GM12878 (cell line): Measurements from ENCODE around the gene NR1D1. TPM values are rescaled to one million over a fixed set of nuclear protein-coding genes. Genes with fewer than 3 reads are reported as not detected.

Experiments used
- ATAC-seq: fragments of 200-7000 bp; cut with Tn5 transposase; 3 replicates; pipeline ENCODE4 v1.9.1; 2020; ENCODE audit warnings: mild to moderate bottlenecking, moderate library complexity
- BruUV-seq: library from RNA; stranded (reverse); fragments of 400-500 nt; replicated peaks from 2 replicates; lab custom pipeline; 2021; lab: Mats Ljungman, UMichigan
- CTCF ChIA-PET: fragments of 300-600 bp; sonication (Branson Sonifier 250); formaldehyde crosslinking; extraction: SDS; loops from one replicate; lab custom pipeline; 2021; ENCODE audit warnings: inconsistent platforms; lab: Yijun Ruan, JAX
- POLR2A ChIA-PET: fragments of 350-600 bp; formaldehyde crosslinking; extraction: SDS; loops from one replicate; lab custom pipeline; 2021; ENCODE audit warnings: inconsistent platforms; lab: Charles Lee
- RAD21 ChIA-PET: fragments of 300-600 bp; sonication (Branson Sonifier 250); formaldehyde crosslinking; loops from one replicate; lab custom pipeline; 2023; ENCODE audit warnings: antibody characterized with exemption; ENCODE audit not compliant: unreplicated experiment; lab: Charles Lee
- SMC1A ChIA-PET: fragments of 300-600 bp; sonication (Branson Sonifier 250); formaldehyde crosslinking; loops from one replicate; lab custom pipeline; 2023; ENCODE audit not compliant: unreplicated experiment, uncharacterized antibody; lab: Charles Lee
- DNase-seq: peaks from one replicate; pipeline ENCODE4 v3.0.0-alpha.2; 2011; ENCODE audit warnings: low read depth, low spot score
- FAIRE-seq: peaks from 3 replicates; lab custom pipeline; 2011; peaks lifted over from hg19 to GRCh38; lab: Jason Lieb, UNC
- H2AFZ ChIP-seq: 2 replicates; pipeline ENCODE4 v1.6.0; 2011; ENCODE audit warnings: low read depth, low read length, control low read depth; ENCODE audit not compliant: control insufficient read depth
- H3K27ac ChIP-seq: 2 replicates; pipeline ENCODE4 v1.5.1; 2011; ENCODE audit warnings: control low read depth; ENCODE audit not compliant: control insufficient read depth, insufficient read depth
- H3K27me3 ChIP-seq, 2 experiments: replicated peaks in 1 of 2; 2 replicates each; pipeline versions ENCODE4 v1.6.0 to v1.6.1; 2011; ENCODE audit warnings: low read length in 1 of 2; ENCODE audit not compliant: control insufficient read depth in 2 of 2, insufficient read depth in 2 of 2
- H3K36me3 ChIP-seq, 2 experiments: 2 replicates each; pipeline ENCODE4 v1.5.1; 2011; ENCODE audit warnings: low read length in 1 of 2; ENCODE audit not compliant: control insufficient read depth in 2 of 2, insufficient read depth in 2 of 2
- H3K4me1 ChIP-seq: 2 replicates; pipeline ENCODE4 v1.6.1; 2011; ENCODE audit warnings: mild to moderate bottlenecking, low read length, moderate library complexity, mixed read lengths; ENCODE audit not compliant: control insufficient read depth, insufficient read depth
- H3K4me2 ChIP-seq: 2 replicates; pipeline ENCODE4 v1.6.0; 2011; ENCODE audit warnings: control low read depth; ENCODE audit not compliant: control insufficient read depth, insufficient read depth
- H3K4me3 ChIP-seq: fragments of 200-600 bp; sonication (generic); 2 replicates; pipeline ENCODE4 v1.5.1; 2016
- H3K79me2 ChIP-seq: 2 replicates; pipeline ENCODE4 v1.6.0; 2011; ENCODE audit warnings: low read length; ENCODE audit not compliant: control insufficient read depth, insufficient read depth
- H3K9ac ChIP-seq: 2 replicates; pipeline ENCODE4 v1.8.0; 2011; ENCODE audit warnings: low read length, control low read depth, mixed read lengths; ENCODE audit not compliant: control insufficient read depth, insufficient read depth
- H3K9me3 ChIP-seq: replicated peaks from 3 replicates; pipeline ENCODE4 v1.5.1; 2011; ENCODE audit warnings: mild to moderate bottlenecking, low read length; ENCODE audit not compliant: control insufficient read depth, insufficient read depth
- H4K20me1 ChIP-seq: 2 replicates; pipeline ENCODE4 v1.6.0; 2011; ENCODE audit not compliant: control insufficient read depth, insufficient read depth
- ATF2 ChIP-seq: IDR thresholded peaks from 2 replicates; pipeline ENCODE4 v1.6.1; 2012; ENCODE audit warnings: low read length, inconsistent platforms
- CHD4 ChIP-seq: fragments of 200-600 bp; sonication (generic); IDR thresholded peaks from 2 replicates; pipeline ENCODE4 v1.6.1; 2016; ENCODE audit warnings: mild to moderate bottlenecking
- NRF1 ChIP-seq: conservative IDR thresholded peaks from 2 replicates; pipeline ENCODE4 v1.6.1; 2011; ENCODE audit warnings: mild to moderate bottlenecking, low read depth, low read length, improper control_type of control experiment
- PBX3 ChIP-seq: IDR thresholded peaks from 2 replicates; pipeline ENCODE4 v1.6.1; 2011; ENCODE audit warnings: mild to moderate bottlenecking, low read depth, low read length, moderate library complexity; ENCODE audit not compliant: insufficient replicate concordance
- ZNF207 ChIP-seq: fragments of 450-650 bp; IDR thresholded peaks from 2 replicates; pipeline ENCODE4 v1.6.1; 2014; ENCODE audit warnings: antibody characterized with exemption, mild to moderate bottlenecking, borderline replicate concordance
- WGBS: methylation state at CpG from one replicate; pipeline ENCODE4 v1.1.6; 2016; ENCODE audit warnings: low lambda C conversion rate; ENCODE audit not compliant: insufficient replicate concordance, insufficient coverage; ENCODE audit errors: missing lambda C conversion rate; 5-methylcytosine and 5-hydroxymethylcytosine counted together
- in situ Hi-C: fragments of 300-500 bp; cut with MboI; formaldehyde crosslinking; loops from 9 replicates; pipeline ENCODE4 v1.14.3; 2018; ENCODE audit warnings: mixed read lengths
- intact Hi-C: fragments of 100-400 bp; cut with micrococcal nuclease; formaldehyde crosslinking; loops from one replicate; pipeline ENCODE4 v1.14.2; 2022; ENCODE audit not compliant: unreplicated experiment
- polyA plus RNA-seq, 11 experiments: library from polyadenylated mRNA; depleted of rRNA in 4 of 11; unstranded in 6 of 11; stranded (reverse) in 5 of 11; fragments of >200 nt; fragmentation: Nextera tagmentation in 4 of 11; fragmentation: Illumina TruSeq in 1 of 11; extraction: Ambion mirVana in 4 of 11; extraction: Trizol in 1 of 11; gene quantifications; 1 replicate in 1 of 11; 2 replicates in 10 of 11; pipeline versions ENCODE4 v1.2.1 to v1.2.3, GENCODE V29; 2011 to 2016; ENCODE audit warnings: inconsistent platforms in 2 of 11, missing spikeins in 2 of 11, low read depth in 1 of 11
- total RNA-seq, 4 experiments: library from RNA; depleted of rRNA in 3 of 4; stranded (reverse); fragments of >200 nt in 3 of 4; fragmentation: Illumina TruSeq in 1 of 4; extraction: Trizol in 1 of 4; gene quantifications; 2 replicates each; pipeline versions ENCODE4 v1.2.1 to v1.2.3, GENCODE V29; 2013 to 2021

NR1D1 gene
- total and polyA plus RNA-seq, 10 of the 15 experiments (the other 5 are each of a cell fraction or from before 2014, with no cell fraction given): 0.10 to 3.4 (median 0.94) TPM

- TF ChIP-seq NRF1 (no peak), ZNF207 (no peak), PBX3 (no peak)
Measured at GRCh38 chr17:40090237-40091119, 9.9 kb downstream of the NR1D1 start (continued).

GRCh38 chr17:40089077-40089895 is 11.1 kb downstream of the NR1D1 start:
- Histone ChIP-seq H3K4me3 (no peak overlapping the region), H3K27ac (no peak overlapping the region), H3K9ac (no peak overlapping the region), H3K4me2 (no peak overlapping the region), H2AFZ (no peak overlapping the region), H3K9me3 (no peaks in the 10 kb centered on the region), H3K27me3 (no peaks in the 10 kb centered on the region), H3K79me2 (no peaks in the 10 kb centered on the region), H4K20me1 (no peaks in the 10 kb centered on the region), H3K36me3 (peaks cover 0 to 3% of the 10 kb centered on the region in 2 experiments; a peak in 2 of 4 replicates), H3K4me1 (no peaks in the 10 kb centered on the region)
- FAIRE-seq (no peak), DNase-seq (no peak), ATAC-seq (no peak)
- WGBS: 77% methylated on average over 18 of the region's 26 CpGs
- POLR2A ChIA-PET: no interaction called here
- TF ChIP-seq ATF2: no peak
- no peak for TF ChIP-seq CHD4
- CTCF ChIA-PET: interaction anchor here (0.9 to 1.8 kb wide), 6 partner anchors 13 to 78 kb away, joined by 3 to 9 read pairs (median 4); no protein-coding TSS in a partner anchor
- in situ Hi-C loops (no loop called here), intact Hi-C loops (no loop called here)
- RAD21 ChIA-PET: no interaction called here
- BruUV-seq: no TSS peak
- SMC1A ChIA-PET: interaction anchor here (0.9 kb wide), 1 partner anchor 76 kb away, joined by 3 read pairs; no protein-coding TSS in a partner anchor
